Measurements from ENCODE around the gene IQCE.
A peak's percentile ranks its signal among the peaks of the same experiment; 100 is the strongest.
"Not testable (repeated sequence)": the region's sequence is repeated elsewhere in the genome, so short reads cannot be mapped to it uniquely, and the experiment has no call there.

Gene IQCE

GRCh38 chr7:2553831-2554581 is 4.8 kb upstream of the IQCE start:
- DNase-seq (ENCODE audit: low read depth): no peak

GRCh38 chr7:2554661-2555111 is 4.1 kb upstream of the IQCE start:
- DNase-seq (ENCODE audit: low read depth): no peak

GRCh38 chr7:2555121-2556052 is 3.4 kb upstream of the IQCE start, which contains the start of gene BRAT1:
Gene BRAT1 (minus strand): TSS chr7:2555524. CDS start chr7:2554431, 1,093 bp downstream.
- peak; percentile 93 for DNase-seq (ENCODE audit: low read depth)

GRCh38 chr7:2559283-2559950 is 638 bp downstream of the IQCE start:
- DNase-seq (ENCODE audit: low read depth): no peak

- DNase-seq (ENCODE audit: low read depth): not testable (repeated sequence)
Measured at GRCh38 chr7:2563955-2564354, 5.2 kb downstream of the IQCE start.

- DNase-seq (ENCODE audit: low read depth): no peak
Measured at GRCh38 chr7:2564970-2565540, 6.3 kb downstream of the IQCE start.

- no peak for DNase-seq (ENCODE audit: low read depth)
Measured at GRCh38 chr7:2566348-2566889, 7.6 kb downstream of the IQCE start.

- no peak for DNase-seq (ENCODE audit: low read depth)
Measured at GRCh38 chr7:2566890-2567678, 8.3 kb downstream of the IQCE start.

- DNase-seq (ENCODE audit: low read depth): no peak
Measured at GRCh38 chr7:2567679-2568278, 9.0 kb downstream of the IQCE start.

- no peak for DNase-seq (ENCODE audit: low read depth)
Measured at GRCh38 chr7:2568521-2569223, 9.9 kb downstream of the IQCE start.

GRCh38 chr7:2569421-2569820 is 10.6 kb downstream of the IQCE start:
- no peak for DNase-seq (ENCODE audit: low read depth)

- no peak for DNase-seq (ENCODE audit: low read depth)
Measured at GRCh38 chr7:2570021-2570420, 11.2 kb downstream of the IQCE start.

GRCh38 chr7:2571409-2571808 is 12.6 kb downstream of the IQCE start:
- DNase-seq (ENCODE audit: low read depth): no peak

GRCh38 chr7:2572101-2572842 is 13.5 kb downstream of the IQCE start:
- DNase-seq (ENCODE audit: low read depth): no peak

- no peak for DNase-seq (ENCODE audit: low read depth)
Measured at GRCh38 chr7:2573761-2574160, 15.0 kb downstream of the IQCE start.

- DNase-seq (ENCODE audit: low read depth): no peak
Measured at GRCh38 chr7:2575046-2575732, 16.4 kb downstream of the IQCE start.

GRCh38 chr7:2575733-2576340 is 17.1 kb downstream of the IQCE start:
- DNase-seq (ENCODE audit: low read depth): no peak

Data from activated T-helper 9 cell treated with anti-CD3 and anti-CD28 coated beads, Interleukin-2, amount 50 U/mL, for 16 hours (primary cell).